ENCODE results near the gene PARD3B. TPM values are rescaled to one million over a fixed set of nuclear protein-coding genes. Genes with fewer than 3 reads are reported as not detected.

Gene PARD3B
- total and polyA plus RNA-seq, 3 donors from 2014 or later, result 14.6 to 36.8 (median 29.6) TPM

- Histone ChIP-seq H3K27me3 (no peaks in the 10 kb centered on the region), H3K9me3 (no peaks in the 10 kb centered on the region), H3K36me3 (ENCODE audit: low read depth, missing control alignments) (no peaks in the 10 kb centered on the region), H3K27ac (no peak overlapping the region), H3K4me3 (no peak overlapping the region), H3K4me1 (no peaks in the 10 kb centered on the region)
- 82 to 92% methylated on average over 2 of the region's 2 CpGs for WGBS, 2 donors
- DNase-seq, result no peak
- no peak for TF ChIP-seq POLR2A (IDR thresholded peaks at IDR 0.05)
- intact Hi-C loops (cut with DNase I; ENCODE audit: low total_unique reads), result no loop called here
These were observed 776.0 kb downstream of the PARD3B start for GRCh38 chr2:205321231-205321630.

- H3K27ac ChIP-seq, result no peak overlapping the region
- intact Hi-C loops (cut with DNase I; ENCODE audit: low total_unique reads), result no loop called here
- no peak for DNase-seq
- no peak overlapping the region for H3K4me3 ChIP-seq
- TF ChIP-seq CTCF (IDR thresholded peaks at IDR 0.05) (peak in 2 of 3 experiments; percentile 11 to 36), POLR2A (IDR thresholded peaks at IDR 0.05) (no peak)
- H3K36me3 ChIP-seq (ENCODE audit: low read depth, missing control alignments), result no peaks in the 10 kb centered on the region
- no peaks in the 10 kb centered on the region for H3K27me3 ChIP-seq
- WGBS, 2 donors, result 88 to 98% methylated on average over 2 of the region's 2 CpGs
- H3K9me3 ChIP-seq, result no peaks in the 10 kb centered on the region
- no peaks in the 10 kb centered on the region for H3K4me1 ChIP-seq
These were observed 778.7 kb downstream of the PARD3B start for GRCh38 chr2:205323929-205324328.

- no peaks in the 10 kb centered on the region for H3K27me3 ChIP-seq
These were observed 779.1 kb downstream of the PARD3B start for GRCh38 chr2:205324355-205324754.

GRCh38 chr2:205333351-205333750 is 788.1 kb downstream of the PARD3B start:
- 79 to 94% methylated on average over 1 of the region's 1 CpG for WGBS, 2 donors
- DNase-seq, result no peak

More at GRCh38 chr2:205324355-205324754, 779.1 kb downstream of the PARD3B start:
- no peak overlapping the region for H3K27ac ChIP-seq
- no peaks in the 10 kb centered on the region for H3K4me1 ChIP-seq
- H3K4me3 ChIP-seq, result no peak overlapping the region
- no peaks in the 10 kb centered on the region for H3K36me3 ChIP-seq (ENCODE audit: low read depth, missing control alignments)
- TF ChIP-seq CTCF (IDR thresholded peaks at IDR 0.05) (no peak), POLR2A (IDR thresholded peaks at IDR 0.05) (no peak)
- DNase-seq, result no peak
- intact Hi-C loops (cut with DNase I; ENCODE audit: low total_unique reads), result no loop called here
- no peaks in the 10 kb centered on the region for H3K9me3 ChIP-seq

GRCh38 chr2:205337274-205337673 is 792.0 kb downstream of the PARD3B start:
- intact Hi-C loops (cut with DNase I; ENCODE audit: low total_unique reads), result no loop called here
- no peaks in the 10 kb centered on the region for H3K36me3 ChIP-seq (ENCODE audit: low read depth, missing control alignments)
- DNase-seq, result no peak

More at GRCh38 chr2:205333351-205333750, 788.1 kb downstream of the PARD3B start:
- no peak overlapping the region for H3K27ac ChIP-seq
- TF ChIP-seq CTCF (IDR thresholded peaks at IDR 0.05) (no peak), POLR2A (IDR thresholded peaks at IDR 0.05) (no peak)
- no peaks in the 10 kb centered on the region for H3K36me3 ChIP-seq (ENCODE audit: low read depth, missing control alignments)
- H3K27me3 ChIP-seq, result no peaks in the 10 kb centered on the region
- no peaks in the 10 kb centered on the region for H3K9me3 ChIP-seq
- H3K4me3 ChIP-seq, result no peak overlapping the region
- intact Hi-C loops (cut with DNase I; ENCODE audit: low total_unique reads), result no loop called here
- no peaks in the 10 kb centered on the region for H3K4me1 ChIP-seq

More at GRCh38 chr2:205337274-205337673, 792.0 kb downstream of the PARD3B start:
- TF ChIP-seq CTCF (IDR thresholded peaks at IDR 0.05) (no peak), POLR2A (IDR thresholded peaks at IDR 0.05) (no peak)
- no peaks in the 10 kb centered on the region for H3K4me1 ChIP-seq
- H3K27me3 ChIP-seq, result no peaks in the 10 kb centered on the region
- no peak overlapping the region for H3K4me3 ChIP-seq
- no peak overlapping the region for H3K27ac ChIP-seq
- H3K9me3 ChIP-seq, result no peaks in the 10 kb centered on the region
